ENCODE results near the gene GIMAP8.
"Not testable (repeated sequence)": the region's sequence is repeated elsewhere in the genome, so short reads cannot be mapped to it uniquely, and the experiment has no call there.

GIMAP8 gene

GRCh38 chr7:150441524-150441923, 8.9 kb upstream of the GIMAP8 start:
- DNase-seq = no peak

- DNase-seq = no peak
Observed at GRCh38 chr7:150442811-150443210, 7.6 kb upstream of the GIMAP8 start.

GRCh38 chr7:150443793-150444540, 6.5 kb upstream of the GIMAP8 start:
- no peak for DNase-seq

GRCh38 chr7:150444674-150445365, 5.6 kb upstream of the GIMAP8 start:
- no peak for DNase-seq

- no peak for DNase-seq
Observed at GRCh38 chr7:150446288-150446938, 4.0 kb upstream of the GIMAP8 start.

- DNase-seq = no peak
Observed at GRCh38 chr7:150447966-150448788, 2.3 kb upstream of the GIMAP8 start.

- peak; percentile 89 for DNase-seq
Observed at GRCh38 chr7:150448789-150449147, 1.7 kb upstream of the GIMAP8 start.

DNA sequence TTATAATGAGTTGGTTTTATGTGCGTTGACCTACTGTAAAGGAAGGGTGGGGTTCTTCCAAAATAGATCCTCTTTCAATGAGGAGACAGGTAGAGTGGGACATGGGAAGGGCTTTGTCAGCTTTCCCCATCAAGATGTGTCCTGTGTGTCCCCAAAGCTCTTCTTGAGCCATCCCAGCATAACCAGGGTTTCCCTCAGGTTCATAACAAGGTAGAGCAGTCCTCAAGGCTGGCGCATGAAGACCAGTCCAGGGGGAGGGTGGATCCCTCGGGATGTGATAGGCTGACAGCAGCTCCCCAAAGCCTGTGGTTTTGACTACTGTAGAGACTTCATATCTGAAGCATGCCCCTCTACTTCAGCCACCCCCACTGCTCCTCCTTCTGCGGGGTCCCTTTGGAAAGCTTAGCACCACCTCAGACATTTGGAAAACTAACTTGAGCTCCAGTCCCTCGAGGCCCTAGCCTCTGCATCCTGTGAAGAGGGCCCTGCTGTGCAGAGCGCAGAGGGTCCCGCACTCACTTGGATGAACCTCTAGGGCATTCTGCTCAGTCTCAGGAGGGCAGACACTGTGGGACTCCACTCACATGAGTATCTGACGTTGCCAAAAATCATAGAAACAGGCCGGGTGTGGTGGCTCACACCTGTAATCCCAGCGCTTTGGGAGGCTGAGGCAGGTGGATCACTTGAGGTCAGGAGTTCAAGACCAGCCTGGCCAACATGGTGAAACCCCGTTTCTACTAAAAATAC, 1.1 kb upstream of the GIMAP8 start:
- no peak for DNase-seq

- peak; percentile 64 for DNase-seq
Observed at GRCh38 chr7:150451097-150451793, 815 bp downstream of the GIMAP8 start.

DNA sequence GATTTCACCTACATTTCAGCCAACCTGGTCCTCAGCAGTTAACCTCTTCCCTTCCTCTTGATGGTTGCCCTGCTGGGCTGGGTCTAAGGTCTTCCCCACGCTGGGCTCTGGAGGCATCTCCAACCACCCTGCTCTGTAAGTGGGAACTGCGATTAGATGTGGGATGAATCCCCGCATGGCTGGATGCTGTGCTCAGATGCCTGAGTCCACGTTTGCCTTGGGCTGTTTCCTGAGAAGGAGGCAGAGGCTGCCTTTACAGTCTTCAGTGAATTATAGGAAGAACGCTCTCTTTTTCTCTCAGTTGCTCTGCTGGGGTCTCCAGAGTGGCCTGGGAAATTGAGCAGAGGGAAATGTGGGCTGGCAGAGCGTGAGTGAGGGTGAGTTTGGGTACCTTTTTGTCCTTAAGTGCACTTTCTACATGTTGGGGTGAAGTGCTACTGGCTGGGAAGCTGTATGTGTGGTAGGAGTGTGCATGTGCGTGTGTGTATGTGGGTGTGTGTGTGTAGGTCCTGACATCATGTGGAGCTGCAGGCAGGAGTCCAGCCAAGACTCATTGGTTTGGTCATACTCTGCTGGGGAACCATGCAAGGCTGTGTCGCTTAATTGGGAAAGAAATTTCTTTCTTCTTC, 1.5 kb downstream of the GIMAP8 start:
- no peak for DNase-seq

DNA sequence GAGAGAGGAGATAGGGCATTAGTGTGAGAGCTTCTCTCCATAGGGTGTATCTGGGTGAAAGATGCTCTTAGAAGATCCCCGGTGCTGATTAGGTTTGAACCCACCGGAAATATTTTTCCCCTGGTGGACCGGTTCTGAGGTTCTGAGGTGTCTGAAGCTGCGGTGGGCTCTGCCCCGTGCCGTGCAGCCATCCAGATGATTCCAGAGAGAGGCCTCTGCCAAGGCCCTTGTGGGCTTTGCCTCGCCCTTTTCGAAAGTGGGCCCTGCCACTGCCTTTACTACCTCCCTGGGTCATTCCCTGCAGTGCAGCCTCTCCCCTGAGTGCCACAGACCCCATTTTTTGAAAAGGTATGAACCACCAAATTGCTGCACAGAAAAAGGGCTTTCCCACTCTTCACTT, 2.8 kb downstream of the GIMAP8 start:
- DNase-seq = no peak

DNA sequence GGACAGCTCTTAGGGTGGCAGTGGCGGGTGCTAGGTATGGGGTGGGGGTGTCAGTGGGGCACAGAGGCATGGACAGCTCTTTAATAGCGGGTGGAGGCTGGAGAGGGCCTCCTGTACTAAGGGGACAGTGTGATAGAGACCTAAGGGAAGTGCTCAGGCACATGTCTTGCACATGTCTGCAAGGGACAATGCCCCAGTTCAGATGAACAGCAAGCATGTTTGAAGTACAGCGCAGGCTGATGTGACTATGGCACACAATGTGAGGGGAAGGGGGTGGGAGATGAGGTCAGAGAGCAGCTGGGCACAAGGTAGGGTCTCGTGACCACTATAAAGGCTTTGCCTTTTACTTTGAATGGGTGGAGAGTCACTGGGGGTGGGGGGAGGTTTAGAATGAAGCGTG, 3.5 kb downstream of the GIMAP8 start:
- no peak for DNase-seq

GRCh38 chr7:150457064-150457463, 6.6 kb downstream of the GIMAP8 start:
- not testable (repeated sequence) for DNase-seq

GRCh38 chr7:150458235-150458634, 7.8 kb downstream of the GIMAP8 start:
- no peak for DNase-seq

DNA sequence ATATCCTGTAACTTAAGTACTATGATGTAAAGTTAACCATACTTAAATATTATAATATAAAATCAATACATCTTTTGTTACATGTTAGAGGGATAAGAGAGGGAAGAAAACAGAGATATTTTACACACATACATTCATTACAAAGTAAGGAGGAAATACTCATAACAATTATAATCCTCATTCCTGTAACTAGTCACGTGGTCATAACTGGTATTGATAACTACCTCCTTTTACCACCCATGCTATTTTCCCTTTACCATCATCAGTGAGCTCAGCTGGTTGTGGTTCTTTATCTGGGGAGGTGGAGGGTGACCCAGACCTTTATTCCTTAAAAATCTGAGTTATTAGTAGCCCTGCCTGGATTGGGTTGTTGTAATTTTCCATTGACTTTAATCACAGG, 8.3 kb downstream of the GIMAP8 start:
- DNase-seq = no peak

- DNase-seq = no peak
Observed at GRCh38 chr7:150461520-150461919, 11.1 kb downstream of the GIMAP8 start.

DNA sequence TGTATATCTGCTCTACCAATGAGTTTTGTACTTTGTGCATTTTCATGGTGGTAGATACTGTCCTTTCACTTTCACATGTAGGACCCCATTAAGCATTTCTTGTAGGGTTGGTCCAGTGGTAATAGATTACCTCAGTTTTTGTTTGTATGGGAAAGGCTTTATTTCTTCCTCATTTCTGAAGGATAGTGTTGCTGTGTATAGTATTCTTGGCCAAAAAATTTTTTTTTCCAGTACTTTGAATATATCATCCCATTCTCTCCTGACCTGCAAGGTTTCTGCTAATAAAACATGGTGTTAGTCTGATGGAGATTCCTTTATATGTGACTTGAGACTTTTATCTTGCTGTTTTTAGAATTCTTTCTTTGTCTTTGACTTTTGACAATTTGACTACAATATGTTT, 12.0 kb downstream of the GIMAP8 start:
- no peak for DNase-seq

GRCh38 chr7:150463461-150463860, 13.0 kb downstream of the GIMAP8 start:
- DNase-seq = no peak

DNA sequence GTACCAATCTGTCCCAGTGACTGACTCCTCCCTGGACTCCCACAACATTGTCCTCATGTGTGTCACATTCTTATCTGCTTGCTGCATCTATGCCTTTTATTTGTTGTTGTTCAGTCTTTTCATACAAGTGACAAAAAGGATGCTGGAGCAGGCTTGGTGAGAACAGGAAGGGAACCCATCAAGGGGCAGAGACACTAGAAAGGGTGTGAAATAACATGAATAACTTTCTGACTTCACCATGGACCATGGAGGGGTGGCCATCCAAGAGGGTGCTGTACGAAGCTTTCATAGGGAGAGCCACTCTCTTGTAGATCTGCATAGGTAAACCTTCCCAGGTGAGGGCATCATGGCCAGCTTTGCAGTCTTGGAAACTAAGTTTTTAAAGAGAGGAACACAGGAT, 14.5 kb downstream of the GIMAP8 start:
- no peak for DNase-seq

- DNase-seq = no peak
Observed at GRCh38 chr7:150465414-150465813, 15.0 kb downstream of the GIMAP8 start.

DNA sequence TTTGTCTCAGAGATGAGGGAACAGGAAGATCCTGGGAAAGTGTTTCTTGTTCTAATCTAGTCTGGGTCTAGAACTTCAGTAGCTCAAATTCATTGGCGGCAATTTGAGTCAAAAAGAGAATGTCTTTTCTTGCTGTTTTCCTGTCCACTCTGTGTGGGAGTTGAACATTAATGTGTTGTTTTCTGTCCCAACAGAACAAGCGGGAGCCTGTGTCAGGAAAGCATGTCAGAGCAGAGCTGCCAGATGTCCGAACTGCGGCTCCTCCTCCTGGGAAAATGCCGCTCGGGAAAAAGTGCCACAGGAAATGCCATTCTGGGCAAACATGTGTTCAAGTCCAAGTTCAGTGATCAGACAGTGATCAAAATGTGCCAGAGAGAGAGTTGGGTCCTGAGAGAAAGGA, 16.0 kb downstream of the GIMAP8 start:
- DNase-seq = no peak
